A673 (cell line): ENCODE measurements around the gene ABCA4.

Experiments
- EZH2 ChIP-seq: fragments of 200-600 bp; sonication (generic); IDR thresholded peaks from 2 replicates; pipeline ENCODE4 v1.6.1; 2017; ENCODE audit warnings: borderline replicate concordance, low read depth, mild to moderate bottlenecking, mixed read lengths, antibody characterized with exemption, low read length; ENCODE audit not compliant: poor library complexity, severe bottlenecking
- TF ChIP-seq, protein P1 (sequence below): fragments of 300-800, 200-600 bp; sonication (generic); conservative IDR thresholded peaks from 2 replicates; pipeline ENCODE4 v1.5.1; 2017; ENCODE audit warnings: low read depth, mild to moderate bottlenecking, antibody characterized with exemption, low read length, moderate library complexity, mixed read lengths

DNA sequence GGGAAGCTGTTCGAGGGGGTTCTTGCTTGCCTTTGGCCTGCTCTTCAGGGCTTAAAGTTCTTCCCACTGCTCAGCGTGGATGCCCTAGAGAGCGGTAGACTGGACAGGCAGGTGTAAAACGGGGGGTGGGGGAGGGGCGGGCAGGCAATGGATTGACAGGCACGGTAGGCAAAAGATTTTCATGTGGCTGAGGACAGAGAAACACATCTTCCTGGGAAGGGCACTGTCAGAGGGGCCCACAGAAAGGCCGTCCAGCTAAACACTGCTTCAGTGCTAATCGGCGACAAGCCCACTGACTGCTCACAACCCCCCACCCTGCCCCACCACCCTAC lies 412 bp downstream of the ABCA4 start:
- TF ChIP-seq EZH2, result no peak
- TF ChIP-seq, protein P1, sequence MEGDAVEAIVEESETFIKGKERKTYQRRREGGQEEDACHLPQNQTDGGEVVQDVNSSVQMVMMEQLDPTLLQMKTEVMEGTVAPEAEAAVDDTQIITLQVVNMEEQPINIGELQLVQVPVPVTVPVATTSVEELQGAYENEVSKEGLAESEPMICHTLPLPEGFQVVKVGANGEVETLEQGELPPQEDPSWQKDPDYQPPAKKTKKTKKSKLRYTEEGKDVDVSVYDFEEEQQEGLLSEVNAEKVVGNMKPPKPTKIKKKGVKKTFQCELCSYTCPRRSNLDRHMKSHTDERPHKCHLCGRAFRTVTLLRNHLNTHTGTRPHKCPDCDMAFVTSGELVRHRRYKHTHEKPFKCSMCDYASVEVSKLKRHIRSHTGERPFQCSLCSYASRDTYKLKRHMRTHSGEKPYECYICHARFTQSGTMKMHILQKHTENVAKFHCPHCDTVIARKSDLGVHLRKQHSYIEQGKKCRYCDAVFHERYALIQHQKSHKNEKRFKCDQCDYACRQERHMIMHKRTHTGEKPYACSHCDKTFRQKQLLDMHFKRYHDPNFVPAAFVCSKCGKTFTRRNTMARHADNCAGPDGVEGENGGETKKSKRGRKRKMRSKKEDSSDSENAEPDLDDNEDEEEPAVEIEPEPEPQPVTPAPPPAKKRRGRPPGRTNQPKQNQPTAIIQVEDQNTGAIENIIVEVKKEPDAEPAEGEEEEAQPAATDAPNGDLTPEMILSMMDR, result no peak
